Measurements from ENCODE around the gene RNF183.

The RNF183 gene

GRCh38 chr9:113337714-113338113 is 34.5 kb upstream of the RNF183 start:
- no peak for TF ChIP-seq TCF4 (CRISPR knock-in tag; IDR thresholded peaks at IDR 0.05; ENCODE audit: borderline replicate concordance)
- TF ChIP-seq ZC3H10 (CRISPR knock-in tag; IDR thresholded peaks at IDR 0.05): no peak
- TF ChIP-seq PATZ1 (CRISPR knock-in tag; IDR thresholded peaks at IDR 0.05; ENCODE audit: borderline replicate concordance): no peak
- TF ChIP-seq ZNF565 (CRISPR knock-in tag; conservative IDR thresholded peaks at IDR 0.05; ENCODE audit: low read depth): no peak
- TF ChIP-seq ZNF8 (CRISPR knock-in tag; IDR thresholded peaks at IDR 0.05): no peak
- no peak for TF ChIP-seq BACH2 (CRISPR knock-in tag; IDR thresholded peaks at IDR 0.05; ENCODE audit: borderline replicate concordance)
- TF ChIP-seq RARB (CRISPR knock-in tag; IDR thresholded peaks at IDR 0.05): no peak
- no peak for TF ChIP-seq ESRRG (CRISPR knock-in tag; IDR thresholded peaks at IDR 0.05)
- no peak for TF ChIP-seq CSRNP3 (CRISPR knock-in tag; IDR thresholded peaks at IDR 0.05)
- TF ChIP-seq POU6F1 (CRISPR knock-in tag; IDR thresholded peaks at IDR 0.05; ENCODE audit: borderline replicate concordance, low read depth): no peak
- TF ChIP-seq TSHZ2 (CRISPR knock-in tag; IDR thresholded peaks at IDR 0.05): no peak
- TF ChIP-seq GLIS3 (CRISPR knock-in tag; IDR thresholded peaks at IDR 0.05): no peak
- no peak for TF ChIP-seq SNAI2 (CRISPR knock-in tag; IDR thresholded peaks at IDR 0.05)
- ATAC-seq: no peak

- no peak for ATAC-seq
Observed at GRCh38 chr9:113331780-113332179, 28.6 kb upstream of the RNF183 start.

More at GRCh38 chr9:113331780-113332179, 28.6 kb upstream of the RNF183 start:
- no peak for TF ChIP-seq ZNF8 (CRISPR knock-in tag; IDR thresholded peaks at IDR 0.05)
- TF ChIP-seq ZFP3 (CRISPR knock-in tag; IDR thresholded peaks at IDR 0.05): no peak
- TF ChIP-seq TSHZ2 (CRISPR knock-in tag; IDR thresholded peaks at IDR 0.05): no peak
- no peak for TF ChIP-seq TCF4 (CRISPR knock-in tag; IDR thresholded peaks at IDR 0.05; ENCODE audit: borderline replicate concordance)
- no peak for TF ChIP-seq OSR1 (CRISPR knock-in tag; IDR thresholded peaks at IDR 0.05)
- TF ChIP-seq PPARA (CRISPR knock-in tag; IDR thresholded peaks at IDR 0.05; ENCODE audit: borderline replicate concordance): no peak
- TF ChIP-seq ZNF565 (CRISPR knock-in tag; conservative IDR thresholded peaks at IDR 0.05; ENCODE audit: low read depth): no peak
- TF ChIP-seq ZFP30 (CRISPR knock-in tag; IDR thresholded peaks at IDR 0.05): no peak
- no peak for TF ChIP-seq TOX (CRISPR knock-in tag; IDR thresholded peaks at IDR 0.05; ENCODE audit: borderline replicate concordance)
- TF ChIP-seq ISL1 (CRISPR knock-in tag; IDR thresholded peaks at IDR 0.05): no peak
- TF ChIP-seq ARNTL (CRISPR knock-in tag; IDR thresholded peaks at IDR 0.05; ENCODE audit: borderline replicate concordance, low read depth): no peak
- no peak for TF ChIP-seq ZC3H10 (CRISPR knock-in tag; IDR thresholded peaks at IDR 0.05)
- no peak for TF ChIP-seq RARB (CRISPR knock-in tag; IDR thresholded peaks at IDR 0.05)
- no peak for TF ChIP-seq ZNF70 (CRISPR knock-in tag; IDR thresholded peaks at IDR 0.05)
- TF ChIP-seq ESRRG (CRISPR knock-in tag; IDR thresholded peaks at IDR 0.05): no peak
- no peak for TF ChIP-seq SNAI2 (CRISPR knock-in tag; IDR thresholded peaks at IDR 0.05)
- no peak for TF ChIP-seq CSRNP3 (CRISPR knock-in tag; IDR thresholded peaks at IDR 0.05)
- TF ChIP-seq POU6F1 (CRISPR knock-in tag; IDR thresholded peaks at IDR 0.05; ENCODE audit: borderline replicate concordance, low read depth): no peak
